GM12878 (cell line): ENCODE measurements around the gene THAP9. TPM values are rescaled to one million over a fixed set of nuclear protein-coding genes. Genes with fewer than 3 reads are reported as not detected.
A peak's percentile ranks its signal among the peaks of the same experiment; 100 is the strongest.

Experiments
- ATAC-seq: fragments of 200-7000 bp; cut with Tn5 transposase; 3 replicates; pipeline ENCODE4 v1.9.1; 2020; ENCODE audit warnings: mild to moderate bottlenecking, moderate library complexity
- BruUV-seq: library from RNA; stranded (reverse); fragments of 400-500 nt; replicated peaks from 2 replicates; lab custom pipeline; 2021; lab: Mats Ljungman, UMichigan
- CTCF ChIA-PET: fragments of 300-600 bp; sonication (Branson Sonifier 250); formaldehyde crosslinking; extraction: SDS; loops from one replicate; lab custom pipeline; 2021; ENCODE audit warnings: inconsistent platforms; lab: Yijun Ruan, JAX
- POLR2A ChIA-PET: fragments of 350-600 bp; formaldehyde crosslinking; extraction: SDS; loops from one replicate; lab custom pipeline; 2021; ENCODE audit warnings: inconsistent platforms; lab: Charles Lee
- RAD21 ChIA-PET: fragments of 300-600 bp; sonication (Branson Sonifier 250); formaldehyde crosslinking; loops from one replicate; lab custom pipeline; 2023; ENCODE audit warnings: antibody characterized with exemption; ENCODE audit not compliant: unreplicated experiment; lab: Charles Lee
- SMC1A ChIA-PET: fragments of 300-600 bp; sonication (Branson Sonifier 250); formaldehyde crosslinking; loops from one replicate; lab custom pipeline; 2023; ENCODE audit not compliant: unreplicated experiment, uncharacterized antibody; lab: Charles Lee
- DNase-seq: peaks from one replicate; pipeline ENCODE4 v3.0.0-alpha.2; 2011; ENCODE audit warnings: low read depth, low spot score
- FAIRE-seq: peaks from 3 replicates; lab custom pipeline; 2011; peaks lifted over from hg19 to GRCh38; lab: Jason Lieb, UNC
- H2AFZ ChIP-seq: 2 replicates; pipeline ENCODE4 v1.6.0; 2011; ENCODE audit warnings: low read depth, low read length, control low read depth; ENCODE audit not compliant: control insufficient read depth
- H3K27ac ChIP-seq: 2 replicates; pipeline ENCODE4 v1.5.1; 2011; ENCODE audit warnings: control low read depth; ENCODE audit not compliant: control insufficient read depth, insufficient read depth
- H3K27me3 ChIP-seq, 2 experiments: replicated peaks in 1 of 2; 2 replicates each; pipeline versions ENCODE4 v1.6.0 to v1.6.1; 2011; ENCODE audit warnings: low read length in 1 of 2; ENCODE audit not compliant: control insufficient read depth in 2 of 2, insufficient read depth in 2 of 2
- H3K36me3 ChIP-seq, 2 experiments: 2 replicates each; pipeline ENCODE4 v1.5.1; 2011; ENCODE audit warnings: low read length in 1 of 2; ENCODE audit not compliant: control insufficient read depth in 2 of 2, insufficient read depth in 2 of 2
- H3K4me1 ChIP-seq: 2 replicates; pipeline ENCODE4 v1.6.1; 2011; ENCODE audit warnings: mild to moderate bottlenecking, low read length, moderate library complexity, mixed read lengths; ENCODE audit not compliant: control insufficient read depth, insufficient read depth
- H3K4me2 ChIP-seq: 2 replicates; pipeline ENCODE4 v1.6.0; 2011; ENCODE audit warnings: control low read depth; ENCODE audit not compliant: control insufficient read depth, insufficient read depth
- H3K4me3 ChIP-seq: fragments of 200-600 bp; sonication (generic); 2 replicates; pipeline ENCODE4 v1.5.1; 2016
- H3K79me2 ChIP-seq: 2 replicates; pipeline ENCODE4 v1.6.0; 2011; ENCODE audit warnings: low read length; ENCODE audit not compliant: control insufficient read depth, insufficient read depth
- H3K9ac ChIP-seq: 2 replicates; pipeline ENCODE4 v1.8.0; 2011; ENCODE audit warnings: low read length, control low read depth, mixed read lengths; ENCODE audit not compliant: control insufficient read depth, insufficient read depth
- H3K9me3 ChIP-seq: replicated peaks from 3 replicates; pipeline ENCODE4 v1.5.1; 2011; ENCODE audit warnings: mild to moderate bottlenecking, low read length; ENCODE audit not compliant: control insufficient read depth, insufficient read depth
- H4K20me1 ChIP-seq: 2 replicates; pipeline ENCODE4 v1.6.0; 2011; ENCODE audit not compliant: control insufficient read depth, insufficient read depth
- ASH2L ChIP-seq: fragments of 300-600, 200-600 bp; sonication (generic); IDR thresholded peaks from 2 replicates; pipeline ENCODE4 v1.6.1; 2017; ENCODE audit warnings: low read depth, mild to moderate bottlenecking, borderline replicate concordance
- FOXK2 ChIP-seq: fragments of 450-650 bp; IDR thresholded peaks from 2 replicates; pipeline ENCODE4 v1.6.1; 2017; ENCODE audit warnings: mild to moderate bottlenecking, moderate library complexity
- WGBS: methylation state at CpG from one replicate; pipeline ENCODE4 v1.1.6; 2016; ENCODE audit warnings: low lambda C conversion rate; ENCODE audit not compliant: insufficient replicate concordance, insufficient coverage; ENCODE audit errors: missing lambda C conversion rate; 5-methylcytosine and 5-hydroxymethylcytosine counted together
- in situ Hi-C: fragments of 300-500 bp; cut with MboI; formaldehyde crosslinking; loops from 9 replicates; pipeline ENCODE4 v1.14.3; 2018; ENCODE audit warnings: mixed read lengths
- intact Hi-C: fragments of 100-400 bp; cut with micrococcal nuclease; formaldehyde crosslinking; loops from one replicate; pipeline ENCODE4 v1.14.2; 2022; ENCODE audit not compliant: unreplicated experiment
- polyA plus RNA-seq, 11 experiments: library from polyadenylated mRNA; depleted of rRNA in 4 of 11; unstranded in 6 of 11; stranded (reverse) in 5 of 11; fragments of >200 nt; fragmentation: Nextera tagmentation in 4 of 11; fragmentation: Illumina TruSeq in 1 of 11; extraction: Ambion mirVana in 4 of 11; extraction: Trizol in 1 of 11; gene quantifications; 1 replicate in 1 of 11; 2 replicates in 10 of 11; pipeline versions ENCODE4 v1.2.1 to v1.2.3, GENCODE V29; 2011 to 2016; ENCODE audit warnings: inconsistent platforms in 2 of 11, missing spikeins in 2 of 11, low read depth in 1 of 11
- total RNA-seq, 4 experiments: library from RNA; depleted of rRNA in 3 of 4; stranded (reverse); fragments of >200 nt in 3 of 4; fragmentation: Illumina TruSeq in 1 of 4; extraction: Trizol in 1 of 4; gene quantifications; 2 replicates each; pipeline versions ENCODE4 v1.2.1 to v1.2.3, GENCODE V29; 2013 to 2021

Gene THAP9
- total and polyA plus RNA-seq, 10 of the 15 experiments (the other 5 are each of a cell fraction or from before 2014, with no cell fraction given): 2.1 to 4.9 (median 3.3) TPM

- TSS peak; percentile 57 for BruUV-seq
- Histone ChIP-seq H3K36me3 (peaks cover 0 to 14% of the 10 kb centered on the region in 2 experiments; a peak in 2 of 4 replicates), H3K9ac (peak overlapping the region; percentile 98), H2AFZ (peak overlapping the region; percentile 92), H3K4me3 (peak overlapping the region; percentile 90), H3K4me1 (peaks cover 3% of the 10 kb centered on the region; the same call in 1 of the 2 replicates), H3K4me2 (peak overlapping the region; percentile 55; the same call in 1 of the 2 replicates), H4K20me1 (no peaks in the 10 kb centered on the region)
- WGBS: 0% methylated on average over 16 of the region's 16 CpGs
- ATAC-seq: no peak; the same call in 1 of the 3 replicates
- TF ChIP-seq FOXK2: no peak
- 0 out of 2 replicates have a peak, but pooled peaks have one; percentile 2 for TF ChIP-seq ASH2L
- TF ChIP-seq, all 136 proteins: peak for 1
- POLR2A ChIA-PET: interaction anchor here (0.9 to 3.0 kb wide), 3 partner anchors 10 to 147 kb away, joined by 4 to 26 read pairs (median 8); partner anchors contain the start of genes COPS4 and THAP9
- DNase-seq (no peak), FAIRE-seq (no peak)
- in situ Hi-C loops (loop anchor here (5.0 kb wide), 2 partner anchors 122 to 392 kb away; partner anchors contain the start of genes COQ2 and LIN54), intact Hi-C loops (loop anchor here (5.0 kb wide), 2 partner anchors 222 to 567 kb away; partner anchors contain the start of genes HELQ, MRPS18C and PLAC8)
- Histone ChIP-seq H3K27ac (peak overlapping the region; percentile 94), H3K27me3 (no peaks in the 10 kb centered on the region), H3K79me2 (peaks cover 54% of the 10 kb centered on the region), H3K9me3 (no peaks in the 10 kb centered on the region)
- RAD21 ChIA-PET: interaction anchor here (1.0 to 1.8 kb wide), 2 partner anchors 9 to 121 kb away, joined by 5 to 10 read pairs; no protein-coding TSS in a partner anchor
- SMC1A ChIA-PET: interaction anchor here (1.2 to 2.3 kb wide), 3 partner anchors 14 to 144 kb away, joined by 3 to 15 read pairs (median 5); partner anchors contain the start of genes COPS4 and LIN54
- CTCF ChIA-PET: interaction anchor here (0.7 to 2.2 kb wide), 3 partner anchors 9 to 393 kb away, joined by 3 to 17 read pairs (median 4); no protein-coding TSS in a partner anchor
These were observed 10.0 kb upstream of the THAP9 start for GRCh38 chr4:82890528-82890900.
